Astrocyte (in vitro differentiated cells and primary cell): ENCODE measurements around the gene ZMYND19.

ENCODE experiments used
- EZH2 ChIP-seq: IDR thresholded peaks from 2 replicates; pipeline ENCODE4 v1.6.1; 2012; ENCODE audit warnings: mild to moderate bottlenecking, low read length, inconsistent platforms; ENCODE audit not compliant: insufficient read depth
- TF ChIP-seq, protein P1 (sequence below): IDR thresholded peaks from 2 replicates; pipeline ENCODE4 v1.5.1; 2011; ENCODE audit warnings: low read depth, mild to moderate bottlenecking, inconsistent platforms, low read length, moderate library complexity; ENCODE audit not compliant: insufficient read depth

DNA sequence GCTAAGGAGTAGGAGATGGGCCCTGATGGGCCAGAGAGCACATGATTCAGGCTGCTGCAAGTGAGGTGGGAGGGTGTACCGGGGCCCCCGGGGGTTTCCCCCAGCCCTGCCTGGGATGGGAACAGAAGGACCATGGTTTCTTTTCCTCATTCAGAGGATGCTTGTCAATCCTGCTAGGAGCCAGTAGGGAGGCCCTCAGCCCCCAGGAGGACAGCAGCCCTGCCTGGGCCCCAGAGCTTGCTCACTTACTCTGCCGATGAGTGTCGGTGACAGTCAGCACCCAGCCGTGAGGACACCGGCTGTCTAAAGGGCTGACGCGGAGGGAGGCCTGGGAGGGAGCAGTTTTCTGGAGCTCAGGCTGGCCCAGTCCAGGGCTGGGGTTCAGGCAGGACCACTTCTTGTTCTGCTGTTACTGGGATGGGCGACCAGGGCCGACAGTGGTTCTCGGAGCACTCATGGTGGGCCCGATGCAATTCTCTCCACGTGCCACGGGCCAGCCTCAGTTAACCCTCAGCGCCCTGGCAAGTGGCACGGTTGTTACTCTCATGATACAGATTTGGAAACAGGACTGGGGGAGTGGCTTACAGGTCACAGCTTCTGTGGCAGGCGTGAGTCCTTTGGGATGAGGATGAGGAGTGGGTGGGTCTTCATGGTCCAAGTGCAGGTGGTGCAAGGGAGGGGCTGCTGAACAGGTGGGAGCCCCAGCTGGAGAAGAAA is 17.0 kb upstream of the ZMYND19 start:
- TF ChIP-seq, protein P1, sequence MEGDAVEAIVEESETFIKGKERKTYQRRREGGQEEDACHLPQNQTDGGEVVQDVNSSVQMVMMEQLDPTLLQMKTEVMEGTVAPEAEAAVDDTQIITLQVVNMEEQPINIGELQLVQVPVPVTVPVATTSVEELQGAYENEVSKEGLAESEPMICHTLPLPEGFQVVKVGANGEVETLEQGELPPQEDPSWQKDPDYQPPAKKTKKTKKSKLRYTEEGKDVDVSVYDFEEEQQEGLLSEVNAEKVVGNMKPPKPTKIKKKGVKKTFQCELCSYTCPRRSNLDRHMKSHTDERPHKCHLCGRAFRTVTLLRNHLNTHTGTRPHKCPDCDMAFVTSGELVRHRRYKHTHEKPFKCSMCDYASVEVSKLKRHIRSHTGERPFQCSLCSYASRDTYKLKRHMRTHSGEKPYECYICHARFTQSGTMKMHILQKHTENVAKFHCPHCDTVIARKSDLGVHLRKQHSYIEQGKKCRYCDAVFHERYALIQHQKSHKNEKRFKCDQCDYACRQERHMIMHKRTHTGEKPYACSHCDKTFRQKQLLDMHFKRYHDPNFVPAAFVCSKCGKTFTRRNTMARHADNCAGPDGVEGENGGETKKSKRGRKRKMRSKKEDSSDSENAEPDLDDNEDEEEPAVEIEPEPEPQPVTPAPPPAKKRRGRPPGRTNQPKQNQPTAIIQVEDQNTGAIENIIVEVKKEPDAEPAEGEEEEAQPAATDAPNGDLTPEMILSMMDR: no peak
- TF ChIP-seq EZH2: no peak
